ENCODE results near the gene FAM89B.

- no peak for TF ChIP-seq CTCF (IDR thresholded peaks at IDR 0.05; ENCODE audit: control extremely low read depth in 1 of 3, insufficient read depth in 1 of 3, low read depth in 1 of 3, low read length in 3 of 3)
- no peak for TF ChIP-seq TAF1 (IDR thresholded peaks at IDR 0.05; ENCODE audit: low read depth, low read length)
- no peak for TF ChIP-seq TEAD4 (IDR thresholded peaks at IDR 0.05; ENCODE audit: low read depth, low read length)
- no peak for TF ChIP-seq EGR1 (IDR thresholded peaks at IDR 0.05; ENCODE audit: borderline replicate concordance, low read depth, low read length)
- no peak for TF ChIP-seq CTBP2 (IDR thresholded peaks at IDR 0.05; ENCODE audit: borderline replicate concordance, insufficient read depth, insufficient read length, low read length)
- no peak for TF ChIP-seq BRCA1 (IDR thresholded peaks at IDR 0.05; ENCODE audit: low read depth, low read length)
- no peak for TF ChIP-seq EP300 (IDR thresholded peaks at IDR 0.05; ENCODE audit: borderline replicate concordance in 1 of 2, low read depth in 2 of 2, low read length in 2 of 2)
- TF ChIP-seq SP1 (IDR thresholded peaks at IDR 0.05; ENCODE audit: low read depth, low read length): no peak
- TF ChIP-seq CBX5 (IDR thresholded peaks at IDR 0.05; ENCODE audit: low read depth, low read length): no peak
Observed at GRCh38 chr11:65559951-65560537, 12.3 kb upstream of the FAM89B start.

Data from H1 (cell line).